Measurements from ENCODE around the gene TMCC2.
"Not testable (repeated sequence)": the region's sequence is repeated elsewhere in the genome, so short reads cannot be mapped to it uniquely, and the experiment has no call there.

TMCC2 gene

GRCh38 chr1:205216588-205216987, 11.2 kb upstream of the TMCC2 start:
- DNase-seq: no peak

GRCh38 chr1:205217418-205217817, 10.3 kb upstream of the TMCC2 start:
- DNase-seq: no peak

GRCh38 chr1:205220421-205220820, 7.3 kb upstream of the TMCC2 start:
- no peak for DNase-seq

GRCh38 chr1:205224736-205225135, 3.0 kb upstream of the TMCC2 start:
- DNase-seq: no peak

- DNase-seq: no peak
These were observed 1.6 kb upstream of the TMCC2 start for GRCh38 chr1:205225901-205226765.

- no peak for DNase-seq
These were observed 720 bp upstream of the TMCC2 start for GRCh38 chr1:205226868-205227583.

GRCh38 chr1:205228093-205228521, 361 bp downstream of the TMCC2 start:
- DNase-seq: no peak

- peak; percentile 72 for DNase-seq
These were observed 1.7 kb downstream of the TMCC2 start for GRCh38 chr1:205229399-205229871.

- DNase-seq: no peak
These were observed 2.4 kb downstream of the TMCC2 start for GRCh38 chr1:205229916-205230700.

GRCh38 chr1:205230982-205231381, 3.2 kb downstream of the TMCC2 start:
- DNase-seq: no peak

- no peak for DNase-seq
These were observed 4.5 kb downstream of the TMCC2 start for GRCh38 chr1:205232127-205232820.

GRCh38 chr1:205232945-205233397, 5.2 kb downstream of the TMCC2 start:
- DNase-seq: no peak

GRCh38 chr1:205233986-205234385, 6.2 kb downstream of the TMCC2 start:
- DNase-seq: not testable (repeated sequence)

- DNase-seq: no peak
These were observed 8.2 kb downstream of the TMCC2 start for GRCh38 chr1:205235951-205236350.

GRCh38 chr1:205236526-205236925, 8.8 kb downstream of the TMCC2 start:
- DNase-seq: no peak

- no peak for DNase-seq
These were observed 9.3 kb downstream of the TMCC2 start for GRCh38 chr1:205236951-205237475.

- peak; percentile 63 for DNase-seq
These were observed 10.1 kb downstream of the TMCC2 start for GRCh38 chr1:205237526-205238484.

GRCh38 chr1:205239078-205239477, 11.3 kb downstream of the TMCC2 start:
- no peak for DNase-seq

- no peak for DNase-seq
These were observed 12.4 kb downstream of the TMCC2 start for GRCh38 chr1:205240118-205240517.

- no peak for DNase-seq
These were observed 12.8 kb downstream of the TMCC2 start for GRCh38 chr1:205240569-205240968.
